ENCODE data around the gene PBLD. TPM values are rescaled to one million over a fixed set of nuclear protein-coding genes. Genes with fewer than 3 reads are reported as not detected.

Gene PBLD
- total and polyA plus RNA-seq, 9 of the 15 experiments (the other 6 are each of a cell fraction or from before 2014, with no cell fraction given) = 1.2 to 4.3 (median 2.5) TPM

GRCh38 chr10:68332259-68333057 is at the start of gene PBLD (continued):
- TF ChIP-seq ZNF445 (CRISPR knock-in tag; IDR thresholded peaks at IDR 0.05; ENCODE audit: low read depth) (peak; percentile 74), GABPB1 (CRISPR knock-in tag; IDR thresholded peaks at IDR 0.05) (peak; percentile 46; the same call in 1 of the 2 replicates), ZKSCAN1 (IDR thresholded peaks at IDR 0.05; ENCODE audit: low read depth, low read length) (no peak), NCOA4 (IDR thresholded peaks at IDR 0.05; ENCODE audit: partially characterized antibody) (no peak), MECOM (CRISPR knock-in tag; IDR thresholded peaks at IDR 0.05) (no peak), ATF6 (CRISPR knock-in tag; IDR thresholded peaks at IDR 0.05) (no peak), HOMEZ (CRISPR knock-in tag; IDR thresholded peaks at IDR 0.05) (peak; percentile 84; the same call in 1 of the 2 replicates), ELK3 (CRISPR knock-in tag; IDR thresholded peaks at IDR 0.05) (peak; percentile 82; the same call in 1 of the 2 replicates), RAD21 (CRISPR knock-in tag; conservative IDR thresholded peaks at IDR 0.05 in 1 of 2, IDR thresholded peaks at IDR 0.05 in 1 of 2) (peak; percentile 45 to 58), MBD2 (IDR thresholded peaks at IDR 0.05; ENCODE audit: borderline replicate concordance, low read depth) (peak; percentile 56; the same call in 1 of the 2 replicates), ZNF146 (CRISPR knock-in tag; IDR thresholded peaks at IDR 0.05; ENCODE audit: unreplicated experiment) (no peak), POLR2A (conservative IDR thresholded peaks at IDR 0.05) (peak; percentile 4), ZNF224 (CRISPR knock-in tag; IDR thresholded peaks at IDR 0.05) (no peak), ID3 (CRISPR knock-in tag; IDR thresholded peaks at IDR 0.05) (no peak), ID3 (tag; IDR thresholded peaks at IDR 0.05) (peak; percentile 45; the same call in 1 of the 2 replicates), TFAP4 (CRISPR knock-in tag; IDR thresholded peaks at IDR 0.05; ENCODE audit: borderline replicate concordance) (peak; percentile 60), NKRF (IDR thresholded peaks at IDR 0.05; ENCODE audit: borderline replicate concordance) (peak; percentile 68), ZNF77 (CRISPR knock-in tag; IDR thresholded peaks at IDR 0.05) (no peak)
